ENCODE measurements around the gene RNF40.

DNA sequence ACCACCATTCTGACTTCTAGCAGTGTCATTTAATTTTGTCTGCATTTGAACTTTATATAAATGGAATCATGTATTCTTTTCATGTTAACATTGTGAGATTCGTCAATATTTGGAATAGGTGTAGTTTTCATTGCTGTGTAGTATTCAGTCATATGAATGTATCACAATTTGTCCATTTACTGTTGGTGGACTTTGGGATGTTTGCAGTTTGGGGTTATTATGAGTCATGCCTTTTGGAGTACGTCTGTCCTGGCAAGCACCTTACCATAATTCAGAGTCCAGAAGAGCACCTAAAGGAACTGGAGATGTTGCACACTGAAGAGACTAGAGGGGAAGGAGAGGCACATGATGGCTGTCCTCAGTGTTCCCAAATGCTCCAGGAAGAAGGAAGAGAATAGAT lies 17.0 kb upstream of the RNF40 start:
- TF ChIP-seq, protein P1, sequence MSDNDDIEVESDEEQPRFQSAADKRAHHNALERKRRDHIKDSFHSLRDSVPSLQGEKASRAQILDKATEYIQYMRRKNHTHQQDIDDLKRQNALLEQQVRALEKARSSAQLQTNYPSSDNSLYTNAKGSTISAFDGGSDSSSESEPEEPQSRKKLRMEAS (IDR thresholded peaks at IDR 0.05) = no peak
- TF ChIP-seq, protein P2, sequence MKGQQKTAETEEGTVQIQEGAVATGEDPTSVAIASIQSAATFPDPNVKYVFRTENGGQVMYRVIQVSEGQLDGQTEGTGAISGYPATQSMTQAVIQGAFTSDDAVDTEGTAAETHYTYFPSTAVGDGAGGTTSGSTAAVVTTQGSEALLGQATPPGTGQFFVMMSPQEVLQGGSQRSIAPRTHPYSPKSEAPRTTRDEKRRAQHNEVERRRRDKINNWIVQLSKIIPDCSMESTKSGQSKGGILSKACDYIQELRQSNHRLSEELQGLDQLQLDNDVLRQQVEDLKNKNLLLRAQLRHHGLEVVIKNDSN (IDR thresholded peaks at IDR 0.05) = no peak
- TF ChIP-seq CREB1 (IDR thresholded peaks at IDR 0.05; ENCODE audit: low read depth) = no peak
- TF ChIP-seq RAD21 (IDR thresholded peaks at IDR 0.05; ENCODE audit: low read depth) = no peak
- TF ChIP-seq NFIC (IDR thresholded peaks at IDR 0.05) = no peak
- TF ChIP-seq TCF12 (IDR thresholded peaks at IDR 0.05; ENCODE audit: low read depth) = no peak
